GM23338 (cell line): ENCODE data around the gene PIP5K1C. TPM values are rescaled to one million over a fixed set of nuclear protein-coding genes. Genes with fewer than 3 reads are reported as not detected.

ENCODE experiments used
- CREB1 ChIP-seq: fragments of 250-450 bp; sonication (Bioruptor Pico); IDR thresholded peaks from 2 replicates; pipeline ENCODE4 v1.5.0; 2020; ENCODE audit warnings: low read depth, mild to moderate bottlenecking, moderate library complexity
- EZH2 ChIP-seq: fragments of 200-600 bp; sonication (generic); IDR thresholded peaks from one replicate; pipeline ENCODE4 v1.8.0; 2017; ENCODE audit warnings: antibody characterized with exemption, mild to moderate bottlenecking, low read depth; ENCODE audit not compliant: unreplicated experiment
- EZH2phosphoT487 ChIP-seq: fragments of 200-600 bp; sonication (generic); IDR thresholded peaks from one replicate; pipeline ENCODE4 v1.8.1; 2018; ENCODE audit warnings: antibody characterized with exemption; ENCODE audit not compliant: unreplicated experiment
- POLR2AphosphoS5 ChIP-seq: IDR thresholded peaks from 2 replicates; pipeline ENCODE4 v1.6.1; 2016; ENCODE audit warnings: antibody characterized with exemption, low read depth
- ZNF114 ChIP-seq: fragments of 250-450 bp; sonication (Bioruptor Pico); IDR thresholded peaks from 2 replicates; pipeline ENCODE4 v1.5.0; 2020; ENCODE audit warnings: mild to moderate bottlenecking, moderate library complexity
- polyA plus RNA-seq: library from polyadenylated mRNA; unstranded; fragments of >200 nt; fragmentation: Nextera tagmentation; extraction: Ambion mirVana; gene quantifications from 2 replicates; pipeline ENCODE4 v1.2.1, GENCODE V29; 2016
- total RNA-seq: library from RNA; depleted of rRNA; stranded (reverse); fragments of >200 nt; shearing (Covaris generic); gene quantifications from 2 replicates; pipeline ENCODE4 v1.2.3, GENCODE V29; 2014
- TF ChIP-seq, protein P1 (sequence below): fragments of 250-450 bp; sonication (Bioruptor Pico); IDR thresholded peaks from 2 replicates; pipeline ENCODE4 v1.5.0; 2020; ENCODE audit warnings: mild to moderate bottlenecking, moderate library complexity
- TF ChIP-seq, protein P2 (sequence below): IDR thresholded peaks from one replicate; pipeline ENCODE4 v1.6.1; 2018; ENCODE audit warnings: antibody characterized with exemption; ENCODE audit not compliant: unreplicated experiment

The PIP5K1C gene
- total and polyA plus RNA-seq, 2 experiments from 2014 or later = 11.8 to 46.7 TPM

DNA sequence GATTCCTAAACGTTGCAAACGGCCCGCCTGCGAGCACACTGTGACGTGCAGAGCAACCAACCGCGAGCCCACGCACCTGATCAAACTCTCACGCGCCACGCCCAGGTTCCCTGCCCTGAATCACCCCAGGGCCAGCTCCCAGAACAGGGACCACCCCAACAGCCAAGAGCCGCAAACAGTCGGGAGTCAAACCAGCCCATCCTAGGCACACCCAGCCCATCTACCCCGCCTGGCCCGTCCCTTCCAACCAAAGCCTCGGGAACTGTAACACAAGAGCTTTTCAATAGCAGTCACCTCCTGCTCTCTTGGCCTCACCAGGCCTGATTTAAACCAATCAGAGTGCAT is 8.9 kb downstream of the PIP5K1C start (continued):
- TF ChIP-seq, protein P1, sequence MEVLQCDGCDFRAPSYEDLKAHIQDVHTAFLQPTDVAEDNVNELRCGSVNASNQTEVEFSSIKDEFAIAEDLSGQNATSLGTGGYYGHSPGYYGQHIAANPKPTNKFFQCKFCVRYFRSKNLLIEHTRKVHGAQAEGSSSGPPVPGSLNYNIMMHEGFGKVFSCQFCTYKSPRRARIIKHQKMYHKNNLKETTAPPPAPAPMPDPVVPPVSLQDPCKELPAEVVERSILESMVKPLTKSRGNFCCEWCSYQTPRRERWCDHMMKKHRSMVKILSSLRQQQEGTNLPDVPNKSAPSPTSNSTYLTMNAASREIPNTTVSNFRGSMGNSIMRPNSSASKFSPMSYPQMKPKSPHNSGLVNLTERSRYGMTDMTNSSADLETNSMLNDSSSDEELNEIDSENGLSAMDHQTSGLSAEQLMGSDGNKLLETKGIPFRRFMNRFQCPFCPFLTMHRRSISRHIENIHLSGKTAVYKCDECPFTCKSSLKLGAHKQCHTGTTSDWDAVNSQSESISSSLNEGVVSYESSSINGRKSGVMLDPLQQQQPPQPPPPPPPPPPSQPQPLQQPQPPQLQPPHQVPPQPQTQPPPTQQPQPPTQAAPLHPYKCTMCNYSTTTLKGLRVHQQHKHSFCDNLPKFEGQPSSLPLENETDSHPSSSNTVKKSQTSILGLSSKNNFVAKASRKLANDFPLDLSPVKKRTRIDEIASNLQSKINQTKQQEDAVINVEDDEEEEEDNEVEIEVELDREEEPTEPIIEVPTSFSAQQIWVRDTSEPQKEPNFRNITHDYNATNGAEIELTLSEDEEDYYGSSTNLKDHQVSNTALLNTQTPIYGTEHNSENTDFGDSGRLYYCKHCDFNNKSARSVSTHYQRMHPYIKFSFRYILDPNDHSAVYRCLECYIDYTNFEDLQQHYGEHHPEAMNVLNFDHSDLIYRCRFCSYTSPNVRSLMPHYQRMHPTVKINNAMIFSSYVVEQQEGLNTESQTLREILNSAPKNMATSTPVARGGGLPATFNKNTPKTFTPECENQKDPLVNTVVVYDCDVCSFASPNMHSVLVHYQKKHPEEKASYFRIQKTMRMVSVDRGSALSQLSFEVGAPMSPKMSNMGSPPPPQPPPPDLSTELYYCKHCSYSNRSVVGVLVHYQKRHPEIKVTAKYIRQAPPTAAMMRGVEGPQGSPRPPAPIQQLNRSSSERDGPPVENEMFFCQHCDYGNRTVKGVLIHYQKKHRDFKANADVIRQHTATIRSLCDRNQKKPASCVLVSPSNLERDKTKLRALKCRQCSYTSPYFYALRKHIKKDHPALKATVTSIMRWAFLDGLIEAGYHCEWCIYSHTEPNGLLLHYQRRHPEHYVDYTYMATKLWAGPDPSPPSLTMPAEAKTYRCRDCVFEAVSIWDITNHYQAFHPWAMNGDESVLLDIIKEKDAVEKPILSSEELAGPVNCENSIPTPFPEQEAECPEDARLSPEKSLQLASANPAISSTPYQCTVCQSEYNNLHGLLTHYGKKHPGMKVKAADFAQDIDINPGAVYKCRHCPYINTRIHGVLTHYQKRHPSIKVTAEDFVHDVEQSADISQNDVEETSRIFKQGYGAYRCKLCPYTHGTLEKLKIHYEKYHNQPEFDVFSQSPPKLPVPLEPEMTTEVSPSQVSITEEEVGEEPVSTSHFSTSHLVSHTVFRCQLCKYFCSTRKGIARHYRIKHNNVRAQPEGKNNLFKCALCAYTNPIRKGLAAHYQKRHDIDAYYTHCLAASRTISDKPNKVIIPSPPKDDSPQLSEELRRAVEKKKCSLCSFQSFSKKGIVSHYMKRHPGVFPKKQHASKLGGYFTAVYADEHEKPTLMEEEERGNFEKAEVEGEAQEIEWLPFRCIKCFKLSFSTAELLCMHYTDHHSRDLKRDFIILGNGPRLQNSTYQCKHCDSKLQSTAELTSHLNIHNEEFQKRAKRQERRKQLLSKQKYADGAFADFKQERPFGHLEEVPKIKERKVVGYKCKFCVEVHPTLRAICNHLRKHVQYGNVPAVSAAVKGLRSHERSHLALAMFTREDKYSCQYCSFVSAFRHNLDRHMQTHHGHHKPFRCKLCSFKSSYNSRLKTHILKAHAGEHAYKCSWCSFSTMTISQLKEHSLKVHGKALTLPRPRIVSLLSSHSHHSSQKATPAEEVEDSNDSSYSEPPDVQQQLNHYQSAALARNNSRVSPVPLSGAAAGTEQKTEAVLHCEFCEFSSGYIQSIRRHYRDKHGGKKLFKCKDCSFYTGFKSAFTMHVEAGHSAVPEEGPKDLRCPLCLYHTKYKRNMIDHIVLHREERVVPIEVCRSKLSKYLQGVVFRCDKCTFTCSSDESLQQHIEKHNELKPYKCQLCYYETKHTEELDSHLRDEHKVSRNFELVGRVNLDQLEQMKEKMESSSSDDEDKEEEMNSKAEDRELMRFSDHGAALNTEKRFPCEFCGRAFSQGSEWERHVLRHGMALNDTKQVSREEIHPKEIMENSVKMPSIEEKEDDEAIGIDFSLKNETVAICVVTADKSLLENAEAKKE (CRISPR knock-in tag) = no peak
- TF ChIP-seq EZH2 = no peak
- TF ChIP-seq, protein P2, sequence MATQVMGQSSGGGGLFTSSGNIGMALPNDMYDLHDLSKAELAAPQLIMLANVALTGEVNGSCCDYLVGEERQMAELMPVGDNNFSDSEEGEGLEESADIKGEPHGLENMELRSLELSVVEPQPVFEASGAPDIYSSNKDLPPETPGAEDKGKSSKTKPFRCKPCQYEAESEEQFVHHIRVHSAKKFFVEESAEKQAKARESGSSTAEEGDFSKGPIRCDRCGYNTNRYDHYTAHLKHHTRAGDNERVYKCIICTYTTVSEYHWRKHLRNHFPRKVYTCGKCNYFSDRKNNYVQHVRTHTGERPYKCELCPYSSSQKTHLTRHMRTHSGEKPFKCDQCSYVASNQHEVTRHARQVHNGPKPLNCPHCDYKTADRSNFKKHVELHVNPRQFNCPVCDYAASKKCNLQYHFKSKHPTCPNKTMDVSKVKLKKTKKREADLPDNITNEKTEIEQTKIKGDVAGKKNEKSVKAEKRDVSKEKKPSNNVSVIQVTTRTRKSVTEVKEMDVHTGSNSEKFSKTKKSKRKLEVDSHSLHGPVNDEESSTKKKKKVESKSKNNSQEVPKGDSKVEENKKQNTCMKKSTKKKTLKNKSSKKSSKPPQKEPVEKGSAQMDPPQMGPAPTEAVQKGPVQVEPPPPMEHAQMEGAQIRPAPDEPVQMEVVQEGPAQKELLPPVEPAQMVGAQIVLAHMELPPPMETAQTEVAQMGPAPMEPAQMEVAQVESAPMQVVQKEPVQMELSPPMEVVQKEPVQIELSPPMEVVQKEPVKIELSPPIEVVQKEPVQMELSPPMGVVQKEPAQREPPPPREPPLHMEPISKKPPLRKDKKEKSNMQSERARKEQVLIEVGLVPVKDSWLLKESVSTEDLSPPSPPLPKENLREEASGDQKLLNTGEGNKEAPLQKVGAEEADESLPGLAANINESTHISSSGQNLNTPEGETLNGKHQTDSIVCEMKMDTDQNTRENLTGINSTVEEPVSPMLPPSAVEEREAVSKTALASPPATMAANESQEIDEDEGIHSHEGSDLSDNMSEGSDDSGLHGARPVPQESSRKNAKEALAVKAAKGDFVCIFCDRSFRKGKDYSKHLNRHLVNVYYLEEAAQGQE = no peak
- TF ChIP-seq POLR2AphosphoS5 = no peak
- no peak for TF ChIP-seq CREB1 (CRISPR knock-in tag)
- TF ChIP-seq EZH2phosphoT487 = no peak
- TF ChIP-seq ZNF114 (CRISPR knock-in tag) = no peak
